IMR-90 (cell line): ENCODE results near the gene TXNDC15. TPM values are rescaled to one million over a fixed set of nuclear protein-coding genes. Genes with fewer than 3 reads are reported as not detected.

ENCODE experiments used
- ATAC-seq: fragments of 200-7000 bp; cut with Tn5 transposase; 2 replicates; pipeline ENCODE4 v1.9.1; 2020; ENCODE audit warnings: low read depth, mild to moderate bottlenecking, moderate library complexity
- BruUV-seq: library from RNA; stranded (reverse); fragments of 400-500 nt; replicated peaks from 2 replicates; lab custom pipeline; 2021; lab: Mats Ljungman, UMichigan
- CTCF ChIA-PET: fragments of 300-600 bp; formaldehyde crosslinking; extraction: SDS; loops from one replicate; lab custom pipeline; 2021; ENCODE audit warnings: antibody characterized with exemption; lab: Yijun Ruan, JAX
- POLR2A ChIA-PET: fragments of 300-600 bp; sonication (Branson Sonifier 250); formaldehyde crosslinking; loops from one replicate; lab custom pipeline; 2022; ENCODE audit warnings: antibody characterized with exemption; ENCODE audit not compliant: unreplicated experiment; lab: Charles Lee
- DNase-seq: peaks from one replicate; pipeline ENCODE4 v3.0.0; 2013
- H2AFZ ChIP-seq: replicated peaks from 2 replicates; pipeline ENCODE3; 2013; ENCODE audit warnings: low read length, mild to moderate bottlenecking; ENCODE audit not compliant: poor library complexity
- H2AK5ac ChIP-seq: 2 replicates; pipeline ENCODE4 v1.6.1; 2013; ENCODE audit warnings: low read depth, low read length, inconsistent platforms
- H2AK9ac ChIP-seq: replicated peaks from 2 replicates; pipeline ENCODE3; 2013; ENCODE audit warnings: mild to moderate bottlenecking, low read depth, low read length, moderate library complexity; ENCODE audit not compliant: poor library complexity
- H2BK120ac ChIP-seq: 2 replicates; pipeline ENCODE4 v1.6.1; 2013; ENCODE audit warnings: low read depth, low read length, inconsistent platforms
- H2BK15ac ChIP-seq: 3 replicates; pipeline ENCODE4 v1.6.1; 2013; ENCODE audit warnings: low read depth, low read length, inconsistent platforms
- H2BK20ac ChIP-seq: 2 replicates; pipeline ENCODE4 v1.6.1; 2013; ENCODE audit warnings: low read depth, mild to moderate bottlenecking, inconsistent platforms, low read length, moderate library complexity
- H2BK5ac ChIP-seq: 2 replicates; pipeline ENCODE4 v1.6.1; 2013; ENCODE audit warnings: mild to moderate bottlenecking, low read depth, low read length, inconsistent platforms; ENCODE audit not compliant: poor library complexity, severe bottlenecking
- H3K14ac ChIP-seq: replicated peaks from 2 replicates; pipeline ENCODE4 v1.6.1; 2013; ENCODE audit warnings: low read depth, low read length, inconsistent platforms
- H3K18ac ChIP-seq: 2 replicates; pipeline ENCODE4 v1.6.1; 2013; ENCODE audit warnings: low read depth, low read length, control low read depth
- H3K23ac ChIP-seq: 2 replicates; pipeline ENCODE4 v1.6.1; 2013; ENCODE audit warnings: low read depth, low read length, inconsistent platforms
- H3K27ac ChIP-seq: 2 replicates; pipeline ENCODE4 v1.5.1; 2013; ENCODE audit warnings: mild to moderate bottlenecking, control low read depth, low read length; ENCODE audit not compliant: insufficient read depth
- H3K27me3 ChIP-seq: 2 replicates; pipeline ENCODE4 v1.6.1; 2013; ENCODE audit warnings: low read length; ENCODE audit not compliant: control insufficient read depth, insufficient read depth
- H3K36me3 ChIP-seq: 2 replicates; pipeline ENCODE4 v1.6.1; 2013; ENCODE audit warnings: low read length, mixed read lengths; ENCODE audit not compliant: control insufficient read depth, insufficient read depth
- H3K4ac ChIP-seq: 2 replicates; pipeline ENCODE4 v1.6.1; 2013; ENCODE audit warnings: low read depth, low read length, inconsistent platforms
- H3K4me1 ChIP-seq: 2 replicates; pipeline ENCODE4 v1.6.1; 2013; ENCODE audit warnings: low read length, mixed read lengths; ENCODE audit not compliant: control insufficient read depth, insufficient read depth
- H3K4me2 ChIP-seq: 2 replicates; pipeline ENCODE4 v1.6.1; 2013; ENCODE audit warnings: low read depth, mild to moderate bottlenecking, control low read depth, low read length, moderate library complexity
- H3K4me3 ChIP-seq: 2 replicates; pipeline ENCODE4 v1.5.1; 2013; ENCODE audit warnings: low read depth, mild to moderate bottlenecking, control low read depth, low read length, moderate library complexity; ENCODE audit not compliant: insufficient read depth
- H3K56ac ChIP-seq: 2 replicates; pipeline ENCODE4 v1.6.1; 2013; ENCODE audit warnings: low read length, inconsistent platforms; ENCODE audit not compliant: insufficient read depth; ENCODE audit errors: extremely low read depth
- H3K79me1 ChIP-seq, 2 experiments: 2 replicates each; pipeline ENCODE4 v1.6.1; 2013; ENCODE audit warnings: low read length in 2 of 2, inconsistent platforms in 1 of 2, low read depth in 1 of 2
- H3K9ac ChIP-seq: 2 replicates; pipeline ENCODE4 v1.6.1; 2013; ENCODE audit warnings: low read depth, low read length, control low read depth
- H3K9me1 ChIP-seq: 2 replicates; pipeline ENCODE4 v1.6.1; 2013; ENCODE audit warnings: low read length, inconsistent platforms; ENCODE audit not compliant: insufficient read depth
- H3K9me3 ChIP-seq: 2 replicates; pipeline ENCODE4 v1.6.1; 2013; ENCODE audit warnings: low read length; ENCODE audit not compliant: control insufficient read depth, insufficient read depth
- H4K20me1 ChIP-seq: 2 replicates; pipeline ENCODE4 v1.6.1; 2013; ENCODE audit warnings: low read length, inconsistent platforms; ENCODE audit not compliant: insufficient read depth
- H4K5ac ChIP-seq: 2 replicates; pipeline ENCODE4 v1.6.1; 2013; ENCODE audit warnings: mild to moderate bottlenecking, low read depth, low read length, control low read depth
- H4K8ac ChIP-seq, 2 experiments: 2 replicates each; pipeline ENCODE4 v1.6.1; 2013; ENCODE audit warnings: low read depth in 2 of 2, low read length in 2 of 2, control low read depth in 1 of 2, inconsistent platforms in 1 of 2
- H4K91ac ChIP-seq: 2 replicates; pipeline ENCODE4 v1.6.1; 2013; ENCODE audit warnings: low read depth, low read length, inconsistent platforms; ENCODE audit not compliant: insufficient read depth
- BHLHE40 ChIP-seq: fragments of 150-350 bp; IDR thresholded peaks from 2 replicates; pipeline ENCODE4 v1.6.1; 2016; ENCODE audit warnings: mild to moderate bottlenecking, low read depth, low read length
- CHD1 ChIP-seq: IDR thresholded peaks from 2 replicates; pipeline ENCODE4 v1.6.1; 2012; ENCODE audit warnings: low read depth, low read length, improper control_type of control experiment
- ELK1 ChIP-seq: fragments of 150-350 bp; IDR thresholded peaks from 2 replicates; pipeline ENCODE4 v1.6.1; 2016; ENCODE audit warnings: low read depth, mild to moderate bottlenecking, low read length, moderate library complexity, borderline replicate concordance
- FOS ChIP-seq: fragments of 150-350 bp; IDR thresholded peaks from 2 replicates; pipeline ENCODE4 v1.6.1; 2016; ENCODE audit warnings: low read depth, low read length
- MAFK ChIP-seq: IDR thresholded peaks from 2 replicates; pipeline ENCODE4 v1.6.1; 2012; ENCODE audit warnings: low read depth, low read length, improper control_type of control experiment
- MAZ ChIP-seq: IDR thresholded peaks from 2 replicates; pipeline ENCODE4 v1.6.1; 2012; ENCODE audit warnings: low read depth, mild to moderate bottlenecking, low read length, improper control_type of control experiment, moderate library complexity, borderline replicate concordance
- MXI1 ChIP-seq: IDR thresholded peaks from 2 replicates; pipeline ENCODE4 v1.6.1; 2012; ENCODE audit warnings: low read depth, mild to moderate bottlenecking, low read length, moderate library complexity, borderline replicate concordance
- POLR2A ChIP-seq: IDR thresholded peaks from 2 replicates; pipeline ENCODE4 v1.6.1; 2012; ENCODE audit warnings: mild to moderate bottlenecking, low read depth, low read length
- RAD21 ChIP-seq: IDR thresholded peaks from 2 replicates; pipeline ENCODE4 v1.6.1; 2012; ENCODE audit warnings: low read length, improper control_type of control experiment
- RCOR1 ChIP-seq: IDR thresholded peaks from 2 replicates; pipeline ENCODE4 v1.6.1; 2012; ENCODE audit warnings: mild to moderate bottlenecking, low read length, improper control_type of control experiment; ENCODE audit not compliant: insufficient replicate concordance
- RFX5 ChIP-seq: IDR thresholded peaks from 2 replicates; pipeline ENCODE4 v1.8.0; 2012; ENCODE audit warnings: low read depth, mild to moderate bottlenecking, low read length, moderate library complexity
- SMC3 ChIP-seq: fragments of 150-350 bp; IDR thresholded peaks from 2 replicates; pipeline ENCODE4 v1.6.1; 2016; ENCODE audit warnings: low read depth, mild to moderate bottlenecking, antibody characterized with exemption, low read length, moderate library complexity
- USF2 ChIP-seq: fragments of 150-350 bp; IDR thresholded peaks from 2 replicates; pipeline ENCODE4 v1.6.1; 2017; ENCODE audit warnings: mild to moderate bottlenecking, antibody characterized with exemption, low read length, low read depth
- WGBS, 2 experiments: methylation state at CpG; one replicate each; pipeline versions ENCODE4 v1.1.5 to v1.1.7; 2013; ENCODE audit warnings: missing lambda C conversion rate in 2 of 2; ENCODE audit not compliant: insufficient read length in 1 of 2; ENCODE audit errors: extremely low coverage in 2 of 2; 5-methylcytosine and 5-hydroxymethylcytosine counted together
- dilution Hi-C: fragments of 300-500 bp; cut with HindIII; formaldehyde crosslinking; loops from one replicate; pipeline ENCODE4 v1.14.3; 2018; ENCODE audit warnings: low sequenced_read_pairs; ENCODE audit not compliant: unreplicated experiment
- in situ Hi-C: fragments of 300-500 bp; cut with MboI; formaldehyde crosslinking; loops from 3 replicates; pipeline ENCODE4 v1.14.3; 2019; ENCODE audit warnings: low sequenced_read_pairs, inconsistent platforms, mixed read lengths
- intact Hi-C: fragments of 100-400 bp; cut with micrococcal nuclease; formaldehyde crosslinking; loops from 2 replicates; pipeline ENCODE4 v1.10.0; 2022
- polyA plus RNA-seq, 3 experiments: library from polyadenylated mRNA; depleted of rRNA; stranded (reverse); fragments of >200 nt; gene quantifications; 2 replicates each; pipeline ENCODE4 v1.2.3, GENCODE V29; 2012; ENCODE audit warnings: low replicate concordance in 1 of 3
- total RNA-seq: library from RNA; depleted of rRNA; stranded (reverse); fragments of >200 nt; gene quantifications from 2 replicates; pipeline ENCODE4 v1.2.3, GENCODE V29; 2012
- TF ChIP-seq, protein P1 (sequence below): conservative IDR thresholded peaks from 2 replicates; pipeline ENCODE4 v1.5.1; 2012; ENCODE audit warnings: mild to moderate bottlenecking, low read depth, low read length, improper control_type of control experiment

Gene TXNDC15
- total and polyA plus RNA-seq, 2 of the 4 experiments (the other 2 are of a cell fraction) = 87.0 to 125 TPM

DNA sequence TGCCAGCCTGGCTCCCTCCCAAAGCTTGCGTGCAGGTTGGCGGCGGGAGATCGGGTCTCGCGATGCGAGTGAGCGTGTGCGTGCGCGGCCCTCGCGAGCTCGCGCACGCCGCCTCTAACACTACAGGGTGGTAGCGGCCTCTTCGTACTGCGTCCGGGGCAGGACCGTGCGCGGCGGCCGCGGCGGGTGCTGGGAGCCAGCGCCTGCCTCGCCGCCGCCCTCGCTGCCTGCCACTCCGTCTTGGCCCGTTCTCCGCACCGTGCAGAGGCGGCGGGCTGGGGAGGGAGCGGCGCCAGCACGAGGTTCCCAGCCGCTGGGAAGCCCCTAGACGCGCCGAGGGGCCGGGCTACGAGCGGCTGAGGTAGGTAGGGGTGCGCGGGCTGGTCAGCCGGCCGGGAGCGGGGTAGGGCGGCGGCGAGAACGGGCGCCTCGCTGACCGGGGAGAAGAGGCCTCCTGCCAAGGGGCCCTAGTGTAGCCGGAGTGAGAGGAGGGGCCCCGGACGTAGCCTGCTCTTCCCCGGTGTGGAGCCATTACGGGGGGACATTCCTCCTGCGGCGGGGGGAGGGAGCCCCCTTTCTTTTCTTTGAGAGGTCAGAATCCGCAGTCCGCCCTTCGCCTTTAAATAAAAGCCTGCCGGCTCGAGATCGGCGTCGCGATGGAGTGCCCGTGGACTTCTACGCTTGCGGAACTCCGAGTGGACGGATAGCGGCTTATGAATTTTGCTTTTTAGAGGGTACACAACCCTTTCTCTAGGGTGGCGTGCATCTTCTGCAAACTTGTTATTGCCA, 28.1 kb upstream of the TXNDC15 start, which contains the start of gene C5orf24:
TSS of gene C5orf24 (plus strand) at position 117 of the 789 bp plus-strand sequence. CDS start 8,933 bp downstream, outside the sequence.
- ATAC-seq (peak; percentile 92), DNase-seq (peak; percentile 96)
- Histone ChIP-seq H2AK9ac (peak within 1 kb of the TSS; percentile 84), H3K27ac (peak within 1 kb of the TSS; percentile 89), H3K79me1 (peaks cover 0 to 51% of the 10 kb centered on the region in 2 experiments; a peak in 3 of 4 replicates), H4K91ac (peak within 1 kb of the TSS; percentile 75), H4K20me1 (peaks cover 22% of the 10 kb centered on the region; the same call in 1 of the 2 replicates), H3K4me2 (peak within 1 kb of the TSS; percentile 95), H3K9me3 (no peaks in the 10 kb centered on the region), H3K56ac (peak within 1 kb of the TSS; percentile 94), H2BK5ac (peak within 1 kb of the TSS; percentile 84), H2BK20ac (peak within 1 kb of the TSS; percentile 81), H2BK15ac (peak within 1 kb of the TSS; percentile 45), H4K8ac (peak within 1 kb of the TSS; percentile 72 to 96), H3K4ac (peak within 1 kb of the TSS; percentile 95), H3K14ac (peak within 1 kb of the TSS; percentile 97), H2AFZ (peak within 1 kb of the TSS; percentile 94), H2AK5ac (peak within 1 kb of the TSS; percentile 93), H2BK120ac (peak within 1 kb of the TSS; percentile 79), H3K36me3 (peaks cover 8% of the 10 kb centered on the region), H3K18ac (peak within 1 kb of the TSS; percentile 82), H3K23ac (peak within 1 kb of the TSS; percentile 98), H3K9me1 (peaks cover 10% of the 10 kb centered on the region; the same call in 1 of the 2 replicates), H3K4me1 (peaks cover 16% of the 10 kb centered on the region), H3K4me3 (peak within 1 kb of the TSS; percentile 98), H3K27me3 (no peaks in the 10 kb centered on the region), H4K5ac (peak within 1 kb of the TSS; percentile 81), H3K9ac (peak within 1 kb of the TSS; percentile 99)
- POLR2A ChIA-PET = no interaction called here
- intact Hi-C loops (no loop called here), dilution Hi-C loops (no loop called here), in situ Hi-C loops (no loop called here)
- WGBS, 2 experiments = 0% methylated on average over 17 of the region's 84 CpGs; no CpG with 5 or more reads in 1 of the 2 experiments
- CTCF ChIA-PET = no interaction called here
- no TSS peak for BruUV-seq
- TF ChIP-seq MAZ (no peak; the same call in 1 of the 2 replicates), BHLHE40 (peak; percentile 70), RCOR1 (no peak), MAFK (no peak), SMC3 (no peak), ELK1 (no peak), CHD1 (peak; percentile 40; the same call in 1 of the 2 replicates), USF2 (no peak), POLR2A (peak; percentile 95), FOS (no peak), MXI1 (peak; percentile 72; the same call in 1 of the 2 replicates), RAD21 (no peak), RFX5 (no peak)
- TF ChIP-seq, protein P1, sequence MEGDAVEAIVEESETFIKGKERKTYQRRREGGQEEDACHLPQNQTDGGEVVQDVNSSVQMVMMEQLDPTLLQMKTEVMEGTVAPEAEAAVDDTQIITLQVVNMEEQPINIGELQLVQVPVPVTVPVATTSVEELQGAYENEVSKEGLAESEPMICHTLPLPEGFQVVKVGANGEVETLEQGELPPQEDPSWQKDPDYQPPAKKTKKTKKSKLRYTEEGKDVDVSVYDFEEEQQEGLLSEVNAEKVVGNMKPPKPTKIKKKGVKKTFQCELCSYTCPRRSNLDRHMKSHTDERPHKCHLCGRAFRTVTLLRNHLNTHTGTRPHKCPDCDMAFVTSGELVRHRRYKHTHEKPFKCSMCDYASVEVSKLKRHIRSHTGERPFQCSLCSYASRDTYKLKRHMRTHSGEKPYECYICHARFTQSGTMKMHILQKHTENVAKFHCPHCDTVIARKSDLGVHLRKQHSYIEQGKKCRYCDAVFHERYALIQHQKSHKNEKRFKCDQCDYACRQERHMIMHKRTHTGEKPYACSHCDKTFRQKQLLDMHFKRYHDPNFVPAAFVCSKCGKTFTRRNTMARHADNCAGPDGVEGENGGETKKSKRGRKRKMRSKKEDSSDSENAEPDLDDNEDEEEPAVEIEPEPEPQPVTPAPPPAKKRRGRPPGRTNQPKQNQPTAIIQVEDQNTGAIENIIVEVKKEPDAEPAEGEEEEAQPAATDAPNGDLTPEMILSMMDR = no peak
